ENCODE data around the gene BLOC1S1.

- TF ChIP-seq POLR2A (IDR thresholded peaks at IDR 0.05; ENCODE audit: low read depth) (no peak), CTCF (IDR thresholded peaks at IDR 0.05) (no peak), EP300 (IDR thresholded peaks at IDR 0.05) (no peak), POLR2AphosphoS5 (IDR thresholded peaks at IDR 0.05) (no peak)
Measured at GRCh38 chr12:55733021-55733555, 17.2 kb downstream of the BLOC1S1 start.

Measured in esophagus muscularis mucosa (tissue), 4 donors.